ENCODE results near the gene PRR7.

PRR7 gene

GRCh38 chr5:177498013-177498787 lies 51.6 kb downstream of the PRR7 start:
- ATAC-seq, result no peak
- Mint-ChIP-seq H3K27ac (peak overlapping the region; percentile 45), H3K36me3 (peaks cover 8% of the 10 kb centered on the region), H3K9me3 (no peaks in the 10 kb centered on the region), H3K4me3 (peak overlapping the region; percentile 75), H3K27me3 (peaks cover 12% of the 10 kb centered on the region), H3K4me1 (peaks cover 86% of the 10 kb centered on the region)

DNA sequence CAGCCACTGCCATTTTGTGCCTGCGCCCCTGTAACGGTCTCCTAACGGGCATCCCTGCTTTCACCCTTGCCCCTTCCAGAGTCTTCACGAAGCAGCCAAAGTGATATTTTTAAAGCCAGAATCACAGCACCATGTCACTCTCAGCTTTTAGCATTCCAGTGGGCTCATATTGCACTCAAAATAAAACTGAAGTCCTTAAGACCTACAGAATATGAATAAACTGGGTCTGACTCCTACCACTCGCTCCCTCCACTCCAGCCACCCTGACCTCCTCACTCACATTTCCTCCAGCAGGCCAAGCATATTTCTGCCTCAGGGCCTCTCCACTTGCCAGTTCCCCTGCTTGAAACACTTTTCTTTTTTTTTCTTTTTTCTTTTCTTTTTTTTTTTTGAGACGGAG lies 53.2 kb downstream of the PRR7 start:
- peaks cover 7% of the 10 kb centered on the region for H3K36me3 Mint-ChIP-seq
- H3K27me3 Mint-ChIP-seq, result peaks cover 12% of the 10 kb centered on the region
- H3K4me1 Mint-ChIP-seq, result peaks cover 75% of the 10 kb centered on the region
- H3K27ac Mint-ChIP-seq, result no peak overlapping the region
- no peaks in the 10 kb centered on the region for H3K9me3 Mint-ChIP-seq
- H3K4me3 Mint-ChIP-seq, result peak overlapping the region; percentile 18
- ATAC-seq, result no peak

- Mint-ChIP-seq H3K4me1 (peaks cover 71% of the 10 kb centered on the region), H3K27me3 (peaks cover 12% of the 10 kb centered on the region), H3K36me3 (peaks cover 13% of the 10 kb centered on the region), H3K27ac (no peak overlapping the region), H3K9me3 (no peaks in the 10 kb centered on the region), H3K4me3 (no peak overlapping the region)
- ATAC-seq, result no peak
Observed at GRCh38 chr5:177500685-177501522, 54.3 kb downstream of the PRR7 start.

DNA sequence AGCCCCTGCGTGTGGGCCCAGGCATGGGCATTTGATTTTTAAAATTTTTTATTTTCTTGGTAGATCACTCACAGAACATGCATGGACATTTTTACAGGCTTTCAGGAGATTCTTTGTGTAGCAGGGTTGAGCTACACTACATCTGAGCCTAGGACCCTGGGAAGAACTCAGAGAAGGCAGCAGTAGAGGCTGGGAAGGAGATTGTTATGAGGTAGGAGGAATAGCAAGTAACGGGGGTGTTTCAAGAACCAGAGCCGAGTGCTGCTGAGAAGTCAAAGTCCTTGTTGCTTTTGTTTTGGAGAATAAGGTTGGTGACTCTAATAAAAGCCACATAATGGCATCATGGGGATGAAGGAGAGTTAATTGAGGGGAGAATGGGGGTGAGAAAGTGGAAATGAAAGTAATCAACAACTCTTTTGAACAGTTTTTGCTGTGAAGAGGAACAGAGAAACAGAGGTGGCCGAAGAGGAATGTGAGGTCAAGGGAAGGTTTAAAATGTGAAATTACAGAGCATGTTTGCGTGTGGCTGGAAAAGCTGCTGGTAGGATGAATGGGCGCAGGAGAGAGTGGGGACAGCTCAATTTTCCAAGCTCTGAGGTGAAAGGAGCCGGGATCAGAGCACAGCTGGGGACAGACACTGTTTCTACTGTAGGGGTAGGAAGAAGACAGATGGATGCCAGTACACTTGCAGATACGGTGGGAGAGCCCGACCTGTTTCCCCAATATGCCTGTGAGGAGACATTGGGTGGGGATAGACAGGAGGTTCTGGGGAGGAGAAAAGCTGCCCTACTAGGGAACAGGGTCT lies 55.5 kb downstream of the PRR7 start:
- Mint-ChIP-seq H3K4me3 (peak overlapping the region; percentile 33), H3K36me3 (peaks cover 17% of the 10 kb centered on the region), H3K27me3 (peaks cover 12% of the 10 kb centered on the region), H3K27ac (peak overlapping the region; percentile 31), H3K4me1 (peaks cover 69% of the 10 kb centered on the region), H3K9me3 (no peaks in the 10 kb centered on the region)
- ATAC-seq, result no peak

DNA sequence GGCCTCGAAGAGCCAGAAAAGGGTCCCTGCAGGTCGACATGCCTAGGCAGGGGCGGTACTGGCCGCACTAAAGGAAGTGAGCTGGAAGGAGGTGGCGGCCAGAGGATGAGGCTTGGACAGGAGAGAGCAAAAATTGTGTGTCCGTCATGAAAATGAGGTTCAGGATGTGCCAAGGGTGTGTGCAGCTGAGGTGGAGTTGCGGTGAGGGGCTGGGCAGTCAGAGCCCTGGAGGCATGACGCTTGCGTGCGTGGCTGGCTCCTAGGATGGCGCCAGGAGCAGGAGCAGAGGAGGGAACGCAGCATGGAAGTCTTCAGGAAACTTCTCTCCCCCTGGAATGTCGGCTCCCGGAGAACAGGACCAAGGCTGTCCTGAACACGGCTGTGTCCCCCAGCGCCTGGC lies 56.3 kb downstream of the PRR7 start:
- Mint-ChIP-seq H3K4me3 (peak overlapping the region; percentile 6), H3K4me1 (peaks cover 73% of the 10 kb centered on the region), H3K36me3 (peaks cover 25% of the 10 kb centered on the region), H3K27me3 (peaks cover 12% of the 10 kb centered on the region), H3K9me3 (no peaks in the 10 kb centered on the region), H3K27ac (peak overlapping the region; percentile 31)
- no peak for ATAC-seq

- Mint-ChIP-seq H3K9me3 (no peaks in the 10 kb centered on the region), H3K4me3 (no peak overlapping the region)
- no peak for ATAC-seq
Observed at GRCh38 chr5:177503351-177504085, 56.9 kb downstream of the PRR7 start.

GRCh38 chr5:177504086-177505056 lies 57.8 kb downstream of the PRR7 start:
- Mint-ChIP-seq H3K36me3 (peaks cover 32% of the 10 kb centered on the region), H3K4me3 (no peak overlapping the region), H3K9me3 (no peaks in the 10 kb centered on the region), H3K4me1 (peaks cover 76% of the 10 kb centered on the region), H3K27me3 (no peaks in the 10 kb centered on the region), H3K27ac (no peak overlapping the region)
- ATAC-seq, result no peak

More at GRCh38 chr5:177503351-177504085, 56.9 kb downstream of the PRR7 start:
- Mint-ChIP-seq H3K4me1 (peaks cover 72% of the 10 kb centered on the region), H3K36me3 (peaks cover 29% of the 10 kb centered on the region), H3K27me3 (peaks cover 6% of the 10 kb centered on the region), H3K27ac (no peak overlapping the region)

GRCh38 chr5:177505075-177505474 lies 58.5 kb downstream of the PRR7 start:
- Mint-ChIP-seq H3K4me1 (peaks cover 77% of the 10 kb centered on the region), H3K27me3 (no peaks in the 10 kb centered on the region), H3K36me3 (peaks cover 37% of the 10 kb centered on the region), H3K27ac (no peak overlapping the region), H3K9me3 (no peaks in the 10 kb centered on the region), H3K4me3 (no peak overlapping the region)
- ATAC-seq, result no peak
